Measurements from ENCODE around the gene GALNT17.
A peak's percentile ranks its signal among the peaks of the same experiment; 100 is the strongest.

GALNT17 gene

GRCh38 chr7:71137479-71137878, 5.5 kb downstream of the GALNT17 start:
- no peak for DNase-seq
- no peak for TF ChIP-seq GATA1 (IDR thresholded peaks at IDR 0.05; ENCODE audit: low read depth, low read length)
- no peak for TF ChIP-seq POLR2A (IDR thresholded peaks at IDR 0.05; ENCODE audit: low read length)

- DNase-seq: no peak
- TF ChIP-seq GATA1 (IDR thresholded peaks at IDR 0.05; ENCODE audit: low read depth, low read length) (no peak), POLR2A (IDR thresholded peaks at IDR 0.05; ENCODE audit: low read length) (no peak)
Measured at GRCh38 chr7:71140264-71140663, 8.3 kb downstream of the GALNT17 start.

DNA sequence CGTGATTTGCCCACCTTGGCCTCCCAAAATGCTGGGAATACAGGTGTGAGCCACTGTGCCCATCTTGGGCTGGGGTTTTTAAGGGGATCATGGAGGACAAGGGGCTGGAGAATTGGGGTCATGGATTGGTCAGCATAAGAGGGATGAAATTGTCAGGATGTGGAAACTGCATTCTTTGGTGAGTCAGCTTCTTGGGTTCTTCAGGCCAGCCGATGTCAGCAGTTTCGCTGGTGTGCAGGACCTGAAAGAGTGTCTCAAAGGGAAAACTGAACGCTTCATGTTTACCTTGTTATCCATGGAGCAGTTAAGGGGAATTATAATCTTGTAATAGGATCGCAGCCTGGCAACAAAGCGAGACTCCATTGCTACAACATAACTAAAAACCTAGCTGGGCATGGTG, 13.0 kb downstream of the GALNT17 start:
- TF ChIP-seq POLR2A (IDR thresholded peaks at IDR 0.05; ENCODE audit: low read length) (no peak), GATA1 (IDR thresholded peaks at IDR 0.05; ENCODE audit: low read depth, low read length) (no peak)
- DNase-seq: no peak

- no peak for DNase-seq
- TF ChIP-seq POLR2A (IDR thresholded peaks at IDR 0.05; ENCODE audit: low read length) (no peak), GATA1 (IDR thresholded peaks at IDR 0.05; ENCODE audit: low read depth, low read length) (no peak)
Measured at GRCh38 chr7:71145906-71146901, 14.3 kb downstream of the GALNT17 start.

DNA sequence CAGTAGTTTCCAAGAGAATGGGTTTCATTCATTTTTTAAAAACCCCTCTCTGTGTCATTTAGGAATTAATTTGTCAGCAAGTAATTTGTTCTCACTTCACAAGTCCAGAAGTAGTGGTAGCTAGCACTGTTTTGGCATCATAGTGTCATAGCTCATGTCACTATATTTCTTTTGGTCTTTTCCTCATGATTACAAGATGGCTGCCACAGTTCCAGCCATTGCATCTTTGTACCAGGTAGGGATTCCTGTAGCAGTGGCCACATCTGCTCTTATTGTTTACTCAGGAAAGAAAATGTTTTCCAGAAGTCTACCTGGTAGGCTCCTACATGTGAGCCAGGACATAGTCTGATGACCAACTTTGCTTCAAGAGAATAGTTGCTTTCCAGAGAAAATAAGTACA, 16.2 kb downstream of the GALNT17 start:
- TF ChIP-seq POLR2A (IDR thresholded peaks at IDR 0.05; ENCODE audit: low read length): no peak

GRCh38 chr7:71155236-71155635, 23.3 kb downstream of the GALNT17 start:
- TF ChIP-seq POLR2A (IDR thresholded peaks at IDR 0.05; ENCODE audit: low read length) (no peak), GATA1 (IDR thresholded peaks at IDR 0.05; ENCODE audit: low read depth, low read length) (no peak)
- no peak for DNase-seq

More for the DNA sequence above, 16.2 kb downstream of the GALNT17 start:
- no peak for DNase-seq

DNA sequence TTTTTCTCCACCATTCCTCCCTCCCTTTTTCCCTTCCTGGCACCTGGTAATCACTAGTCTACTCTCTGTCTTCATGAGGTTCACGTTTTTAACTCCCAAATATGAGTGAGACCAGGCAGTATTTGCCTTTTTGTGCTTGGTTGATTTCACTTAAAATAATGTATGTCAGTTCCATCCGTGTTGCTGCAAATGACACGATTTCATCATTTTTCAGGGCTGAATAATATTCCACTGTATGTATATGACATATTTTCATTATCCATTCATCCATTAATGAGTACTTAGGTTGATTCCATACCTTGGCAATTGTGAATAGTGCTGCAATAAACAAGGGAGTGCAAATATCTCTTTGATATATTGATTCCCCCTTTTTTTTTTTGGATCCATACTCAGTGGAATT, 25.8 kb downstream of the GALNT17 start:
- no peak for DNase-seq
- TF ChIP-seq POLR2A (IDR thresholded peaks at IDR 0.05; ENCODE audit: low read length): no peak
- TF ChIP-seq GATA1 (IDR thresholded peaks at IDR 0.05; ENCODE audit: low read depth, low read length): no peak

- no peak for DNase-seq
- TF ChIP-seq POLR2A (IDR thresholded peaks at IDR 0.05; ENCODE audit: low read length): no peak
- TF ChIP-seq GATA1 (IDR thresholded peaks at IDR 0.05; ENCODE audit: low read depth, low read length): no peak
Measured at GRCh38 chr7:71165708-71166107, 33.8 kb downstream of the GALNT17 start.

DNA sequence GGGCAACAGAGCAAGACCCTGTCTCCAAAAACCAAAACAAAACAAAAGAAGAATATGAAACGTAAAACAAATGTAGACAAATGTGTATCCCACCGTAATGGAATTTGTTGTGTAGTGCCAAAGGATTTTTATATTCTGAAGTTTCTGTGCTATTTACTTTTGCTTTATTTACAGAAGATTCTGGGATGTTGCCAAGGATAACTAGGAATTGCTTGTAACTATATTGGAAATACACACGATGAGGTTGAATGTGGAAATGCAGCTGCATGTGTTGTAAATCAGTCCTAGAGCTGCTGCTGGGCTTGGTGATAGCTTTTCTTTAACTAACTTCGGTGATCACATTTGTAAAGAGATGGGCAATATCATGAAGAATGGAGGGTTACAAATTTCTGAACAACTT, 39.5 kb downstream of the GALNT17 start:
- no peak for DNase-seq
- TF ChIP-seq GATA1 (IDR thresholded peaks at IDR 0.05; ENCODE audit: low read depth, low read length) (no peak), POLR2A (IDR thresholded peaks at IDR 0.05; ENCODE audit: low read length) (no peak)

DNA sequence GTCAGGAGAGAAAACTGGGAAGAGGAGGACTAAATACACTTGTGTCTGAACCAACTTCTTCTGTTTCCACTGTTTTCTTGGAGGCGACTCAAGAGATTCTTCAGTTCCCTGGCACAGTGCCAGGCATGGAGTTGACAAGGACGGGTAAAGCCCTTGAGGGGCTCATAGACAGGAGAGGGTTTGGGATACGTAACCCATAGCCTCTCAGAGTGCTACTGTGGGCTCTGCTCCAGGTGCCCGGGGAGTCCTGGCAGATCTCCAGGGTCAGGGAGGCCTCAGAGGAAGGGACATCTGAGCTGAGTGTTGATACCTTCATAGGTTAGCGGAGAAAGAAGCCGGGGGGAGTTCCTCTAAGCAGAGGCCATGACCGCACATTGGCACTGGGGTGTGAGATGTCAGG, 42.0 kb downstream of the GALNT17 start:
- peak in 1 of 2 experiments; percentile 1 for DNase-seq
- TF ChIP-seq POLR2A (IDR thresholded peaks at IDR 0.05; ENCODE audit: low read length) (no peak), GATA1 (IDR thresholded peaks at IDR 0.05; ENCODE audit: low read depth, low read length) (no peak)

DNA sequence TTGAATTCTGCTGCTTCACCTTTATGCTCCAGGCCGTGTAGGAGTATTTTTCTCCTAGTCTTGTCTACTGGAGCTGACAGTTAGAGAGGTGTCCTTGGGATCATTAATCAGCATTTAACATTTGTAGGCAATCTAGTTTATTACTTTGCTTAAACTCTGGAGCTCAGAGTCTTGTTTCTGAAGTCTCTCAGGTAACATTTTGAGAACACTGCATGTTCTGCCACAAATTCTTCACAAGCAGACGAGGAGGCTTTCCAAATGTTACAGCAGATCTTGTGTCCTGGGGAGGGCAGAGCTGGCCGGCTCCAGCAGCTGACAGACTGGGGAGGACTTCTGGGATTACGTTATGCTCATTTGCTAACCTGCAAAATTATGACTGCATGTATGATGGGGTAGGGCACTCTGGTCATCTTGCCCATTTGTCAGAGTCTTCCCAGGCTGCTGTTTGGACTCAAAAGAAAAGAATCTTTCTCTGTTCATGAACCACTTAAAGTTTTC, 50.5 kb downstream of the GALNT17 start:
- no peak for TF ChIP-seq GATA1 (IDR thresholded peaks at IDR 0.05; ENCODE audit: low read depth, low read length)
- TF ChIP-seq POLR2A (IDR thresholded peaks at IDR 0.05; ENCODE audit: low read length): no peak

DNA sequence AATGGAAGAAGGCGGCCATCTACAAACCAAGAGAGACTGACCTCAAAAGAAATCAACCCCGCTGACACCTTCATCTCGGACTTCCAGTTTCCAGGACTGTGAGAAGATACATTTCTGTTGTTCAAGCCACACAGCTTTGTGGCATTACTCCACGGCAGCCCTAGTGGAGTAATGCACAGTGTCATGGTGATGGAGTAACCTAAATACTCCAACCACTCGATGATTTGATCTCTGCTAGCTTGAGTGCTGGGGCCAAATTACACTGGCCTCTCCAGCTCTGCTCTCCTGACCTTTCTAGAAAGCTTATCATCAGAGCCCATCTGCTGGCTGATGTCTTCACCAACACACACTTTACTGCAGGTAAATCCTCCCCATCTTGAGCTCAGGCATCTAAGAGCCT, 52.2 kb downstream of the GALNT17 start:
- TF ChIP-seq GATA1 (IDR thresholded peaks at IDR 0.05; ENCODE audit: low read depth, low read length) (no peak), POLR2A (IDR thresholded peaks at IDR 0.05; ENCODE audit: low read length) (no peak)
- DNase-seq: no peak

More for the DNA sequence above, 50.5 kb downstream of the GALNT17 start:
- no peak for DNase-seq

GRCh38 chr7:71184609-71185008, 52.7 kb downstream of the GALNT17 start:
- TF ChIP-seq POLR2A (IDR thresholded peaks at IDR 0.05; ENCODE audit: low read length) (no peak), GATA1 (IDR thresholded peaks at IDR 0.05; ENCODE audit: low read depth, low read length) (no peak)
- no peak for DNase-seq

GRCh38 chr7:71186535-71187057, 54.7 kb downstream of the GALNT17 start:
- DNase-seq: no peak
- TF ChIP-seq GATA1 (IDR thresholded peaks at IDR 0.05; ENCODE audit: low read depth, low read length) (no peak), POLR2A (IDR thresholded peaks at IDR 0.05; ENCODE audit: low read length) (no peak)

- no peak for DNase-seq
- TF ChIP-seq POLR2A (IDR thresholded peaks at IDR 0.05; ENCODE audit: low read length) (no peak), GATA1 (IDR thresholded peaks at IDR 0.05; ENCODE audit: low read depth, low read length) (no peak)
Measured at GRCh38 chr7:71191771-71192170, 59.8 kb downstream of the GALNT17 start.

Data from erythroblast (primary cell).